ENCODE results near the gene MTHFD2L.

Gene MTHFD2L

GRCh38 chr4:74316397-74316796 is 158.5 kb downstream of the MTHFD2L start:
- Histone ChIP-seq H3K9me3 (no peaks in the 10 kb centered on the region), H3K4me1 (ENCODE audit: control insufficient read depth in 1 of 2, insufficient read depth in 1 of 2, low read depth in 1 of 2, low read length in 1 of 2) (peaks cover 0 to 4% of the 10 kb centered on the region in 2 experiments), H3K4me3 (ENCODE audit: low read depth in 1 of 2, low read length in 1 of 2) (no peak overlapping the region), H3K27me3 (no peaks in the 10 kb centered on the region), H3K27ac (no peak overlapping the region), H3K36me3 (no peaks in the 10 kb centered on the region)
- TF ChIP-seq CTCF (IDR thresholded peaks at IDR 0.05) = no peak

- peaks cover 0 to 4% of the 10 kb centered on the region in 2 experiments for H3K4me1 ChIP-seq (ENCODE audit: control insufficient read depth in 1 of 2, insufficient read depth in 1 of 2, low read depth in 1 of 2, low read length in 1 of 2)
- no peak for TF ChIP-seq CTCF (IDR thresholded peaks at IDR 0.05)
- no peaks in the 10 kb centered on the region for H3K36me3 ChIP-seq
Observed at GRCh38 chr4:74317616-74318246, 159.8 kb downstream of the MTHFD2L start.

DNA sequence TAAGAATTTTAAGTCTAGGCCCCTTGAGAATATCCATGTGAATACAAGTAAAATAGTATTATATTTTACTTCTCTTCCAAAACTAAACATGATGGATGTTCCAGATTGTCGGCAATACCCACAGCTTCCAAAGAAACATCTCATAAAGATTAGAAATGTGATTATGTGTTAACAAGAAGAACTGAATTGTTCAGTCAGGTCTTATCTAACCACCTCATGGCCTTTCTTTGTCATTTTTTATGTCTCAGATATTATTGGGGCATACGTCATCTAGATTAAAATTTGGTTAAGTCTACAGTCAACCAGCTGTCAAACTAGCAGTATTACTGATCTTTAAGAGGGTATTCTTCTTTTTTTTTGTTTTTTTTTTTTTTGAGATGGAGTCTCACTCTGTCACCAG is 160.4 kb downstream of the MTHFD2L start:
- Histone ChIP-seq H3K36me3 (no peaks in the 10 kb centered on the region), H3K9me3 (no peaks in the 10 kb centered on the region), H3K4me3 (ENCODE audit: low read depth in 1 of 2, low read length in 1 of 2) (no peak overlapping the region), H3K27me3 (no peaks in the 10 kb centered on the region), H3K27ac (no peak overlapping the region), H3K4me1 (ENCODE audit: control insufficient read depth in 1 of 2, insufficient read depth in 1 of 2, low read depth in 1 of 2, low read length in 1 of 2) (peaks cover 0 to 4% of the 10 kb centered on the region in 2 experiments)
- no peak for TF ChIP-seq CTCF (IDR thresholded peaks at IDR 0.05)

More at GRCh38 chr4:74317616-74318246, 159.8 kb downstream of the MTHFD2L start:
- H3K27ac ChIP-seq = no peak overlapping the region
- H3K27me3 ChIP-seq = no peaks in the 10 kb centered on the region
- H3K9me3 ChIP-seq = no peaks in the 10 kb centered on the region
- H3K4me3 ChIP-seq (ENCODE audit: low read depth in 1 of 2, low read length in 1 of 2) = no peak overlapping the region

DNA sequence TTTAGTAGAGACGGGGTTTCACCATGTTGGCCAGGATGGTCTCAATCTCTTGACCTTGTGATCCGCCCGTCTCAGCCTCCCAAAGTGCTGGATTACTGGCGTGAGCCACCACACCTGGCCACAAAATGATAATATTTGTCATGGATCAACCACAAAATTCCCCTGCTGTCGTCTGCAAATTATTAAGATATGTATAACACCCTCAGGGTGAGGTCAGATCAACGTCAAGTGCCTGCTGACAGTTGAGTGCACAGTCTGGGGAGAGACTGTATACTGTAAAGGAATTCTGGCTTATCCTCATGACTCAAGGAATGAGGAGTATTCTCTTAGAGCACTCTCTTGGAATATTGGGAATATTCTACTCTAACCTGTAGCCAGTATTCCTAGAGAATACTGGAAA is 161.6 kb downstream of the MTHFD2L start:
- Histone ChIP-seq H3K27ac (no peak overlapping the region), H3K9me3 (no peaks in the 10 kb centered on the region), H3K4me3 (ENCODE audit: low read depth in 1 of 2, low read length in 1 of 2) (no peak overlapping the region), H3K27me3 (no peaks in the 10 kb centered on the region), H3K4me1 (ENCODE audit: control insufficient read depth in 1 of 2, insufficient read depth in 1 of 2, low read depth in 1 of 2, low read length in 1 of 2) (peaks cover 0 to 4% of the 10 kb centered on the region in 2 experiments), H3K36me3 (no peaks in the 10 kb centered on the region)
- no peak for TF ChIP-seq CTCF (IDR thresholded peaks at IDR 0.05)

GRCh38 chr4:74320559-74321118 is 162.7 kb downstream of the MTHFD2L start:
- TF ChIP-seq CTCF (IDR thresholded peaks at IDR 0.05) = no peak

More at GRCh38 chr4:74320559-74321118, 162.7 kb downstream of the MTHFD2L start:
- Histone ChIP-seq H3K9me3 (no peaks in the 10 kb centered on the region), H3K27ac (no peak overlapping the region), H3K4me1 (ENCODE audit: control insufficient read depth in 1 of 2, insufficient read depth in 1 of 2, low read depth in 1 of 2, low read length in 1 of 2) (peaks cover 0 to 4% of the 10 kb centered on the region in 2 experiments), H3K27me3 (no peaks in the 10 kb centered on the region), H3K4me3 (ENCODE audit: low read depth in 1 of 2, low read length in 1 of 2) (no peak overlapping the region), H3K36me3 (no peaks in the 10 kb centered on the region)
